Fibroblast of pulmonary artery (primary cell): Measurements from ENCODE around the gene TTC7B.

Source experiments
- DNase-seq: peaks from one replicate; pipeline ENCODE4 v3.0.0-alpha.2; 2010; ENCODE audit warnings: low read depth
- H3K4me3 ChIP-seq: replicated peaks from 2 replicates; pipeline ENCODE4 v1.5.1; 2011; ENCODE audit warnings: low read depth, mild to moderate bottlenecking, control low read depth, low read length, moderate library complexity
- CTCF ChIP-seq: IDR thresholded peaks from 2 replicates; pipeline ENCODE4 v1.5.1; 2011; ENCODE audit warnings: mild to moderate bottlenecking, control low read depth, low read length, inconsistent platforms; ENCODE audit errors: missing control alignments

The TTC7B gene

GRCh38 chr14:90620568-90621077 lies 195.6 kb downstream of the TTC7B start:
- no peak overlapping the region for H3K4me3 ChIP-seq
- no peak for TF ChIP-seq CTCF
- no peak for DNase-seq

- H3K4me3 ChIP-seq, result no peak overlapping the region
- no peak for TF ChIP-seq CTCF
Measured at GRCh38 chr14:90619911-90620310, 196.3 kb downstream of the TTC7B start.

GRCh38 chr14:90617961-90618360 lies 198.3 kb downstream of the TTC7B start:
- TF ChIP-seq CTCF, result no peak
- H3K4me3 ChIP-seq, result no peak overlapping the region
- no peak for DNase-seq

More at GRCh38 chr14:90619911-90620310, 196.3 kb downstream of the TTC7B start:
- DNase-seq, result no peak

- DNase-seq, result peak; percentile 20
- no peak overlapping the region for H3K4me3 ChIP-seq
- no peak for TF ChIP-seq CTCF
Measured at GRCh38 chr14:90616881-90617280, 199.3 kb downstream of the TTC7B start.

GRCh38 chr14:90616313-90616712 lies 199.9 kb downstream of the TTC7B start:
- DNase-seq, result no peak
- H3K4me3 ChIP-seq, result no peak overlapping the region
- no peak for TF ChIP-seq CTCF

- TF ChIP-seq CTCF, result no peak
- no peak for DNase-seq
- H3K4me3 ChIP-seq, result no peak overlapping the region
Measured at GRCh38 chr14:90615517-90616060, 200.6 kb downstream of the TTC7B start.
